ENCODE measurements around the gene PRDM16. TPM values are rescaled to one million over a fixed set of nuclear protein-coding genes. Genes with fewer than 3 reads are reported as not detected.

The PRDM16 gene
- total RNA-seq, 1 experiment from 2014 or later = 0.04 TPM

GRCh38 chr1:3196577-3197245 lies 127.7 kb downstream of the PRDM16 start:
- Histone ChIP-seq H3K4me2 (ENCODE audit: low read length) (no peak overlapping the region), H3K4me1 (ENCODE audit: insufficient read depth, low read length) (no peaks in the 10 kb centered on the region), H3K79me2 (ENCODE audit: low read length) (no peaks in the 10 kb centered on the region), H2AFZ (ENCODE audit: low read length) (no peak overlapping the region), H3K27me3 (ENCODE audit: low read length) (peaks cover 97% of the 10 kb centered on the region), H3K4me3 (ENCODE audit: low read length) (no peak overlapping the region), H3K9me3 (ENCODE audit: low read length) (0 out of 2 replicates have a peak, but pooled peaks cover under 1% of the 10 kb centered on the region), H3K9ac (ENCODE audit: low read length) (no peak overlapping the region), H3F3A (ENCODE audit: low read length, unreplicated experiment) (no peaks in the 10 kb centered on the region), H3K27ac (ENCODE audit: low read length) (no peak overlapping the region), H4K20me1 (ENCODE audit: low read length) (no peaks in the 10 kb centered on the region), H3K9me2 (replicated peaks; ENCODE audit: low read length) (no peaks in the 10 kb centered on the region), H3K36me3 (ENCODE audit: low read depth, low read length) (no peaks in the 10 kb centered on the region)
- no peak for ATAC-seq
- intact Hi-C loops (cut with micrococcal nuclease) = no loop called here
- no peak for TF ChIP-seq CTCF (conservative IDR thresholded peaks at IDR 0.05; ENCODE audit: low read depth, low read length)
- no peak for TF ChIP-seq EZH2 (IDR thresholded peaks at IDR 0.05; ENCODE audit: low read length, unreplicated experiment)
- TF ChIP-seq EZH2phosphoT487 (IDR thresholded peaks at IDR 0.05; ENCODE audit: borderline replicate concordance, low read length) = no peak
- POLR2A ChIA-PET (ENCODE audit: unreplicated experiment) = no interaction called here
- no peak for DNase-seq
- BruUV-seq (replicated peaks) = no TSS peak
- CTCF ChIA-PET = no interaction called here

DNA sequence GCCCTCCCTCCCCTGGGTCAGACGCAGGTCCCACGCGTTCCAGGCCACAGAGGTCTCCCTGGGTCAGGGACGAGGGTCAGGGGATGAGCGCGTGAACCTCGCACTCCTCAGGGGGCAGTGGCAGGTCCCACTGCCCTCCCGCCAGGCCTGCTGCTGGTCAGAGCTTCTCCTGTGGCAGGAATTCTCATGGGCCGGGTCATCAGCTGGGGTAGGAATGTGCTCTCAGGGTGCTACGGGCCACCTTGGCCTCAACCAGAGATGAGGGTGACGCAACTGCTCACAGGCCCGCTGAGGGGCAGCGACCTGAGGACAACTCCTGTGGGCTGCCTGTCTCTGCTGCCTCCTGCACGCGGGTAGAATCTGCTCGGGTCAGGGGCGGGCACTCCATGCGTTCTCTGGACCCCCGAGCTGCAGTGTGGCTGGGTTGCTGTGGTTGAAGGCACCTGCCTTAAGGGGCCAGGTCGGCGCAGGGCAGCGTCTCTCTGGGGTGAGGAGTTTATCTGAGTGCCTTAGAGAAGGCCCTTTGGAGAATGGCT lies 128.8 kb downstream of the PRDM16 start:
- Histone ChIP-seq H3K27ac (ENCODE audit: low read length) (no peak overlapping the region), H3K9me3 (ENCODE audit: low read length) (no peaks in the 10 kb centered on the region), H3K4me2 (ENCODE audit: low read length) (no peak overlapping the region), H3K4me1 (ENCODE audit: insufficient read depth, low read length) (no peaks in the 10 kb centered on the region), H3K9me2 (replicated peaks; ENCODE audit: low read length) (no peaks in the 10 kb centered on the region), H2AFZ (ENCODE audit: low read length) (no peak overlapping the region), H4K20me1 (ENCODE audit: low read length) (no peaks in the 10 kb centered on the region), H3K27me3 (ENCODE audit: low read length) (peaks cover 97% of the 10 kb centered on the region), H3F3A (ENCODE audit: low read length, unreplicated experiment) (no peaks in the 10 kb centered on the region), H3K9ac (ENCODE audit: low read length) (no peak overlapping the region), H3K79me2 (ENCODE audit: low read length) (no peaks in the 10 kb centered on the region), H3K36me3 (ENCODE audit: low read depth, low read length) (no peaks in the 10 kb centered on the region), H3K4me3 (ENCODE audit: low read length) (no peak overlapping the region)
- BruUV-seq (replicated peaks) = no TSS peak
- DNase-seq = no peak
- ATAC-seq = no peak
- TF ChIP-seq CTCF (conservative IDR thresholded peaks at IDR 0.05; ENCODE audit: low read depth, low read length) = no peak
- TF ChIP-seq EZH2 (IDR thresholded peaks at IDR 0.05; ENCODE audit: low read length, unreplicated experiment) = no peak
- no peak for TF ChIP-seq EZH2phosphoT487 (IDR thresholded peaks at IDR 0.05; ENCODE audit: borderline replicate concordance, low read length)
- intact Hi-C loops (cut with micrococcal nuclease) = no loop called here
- ChIA-PET CTCF (no interaction called here), POLR2A (ENCODE audit: unreplicated experiment) (no interaction called here)
